HEK293T (cell line): ENCODE measurements around the gene TWIST2.

Experiments used
- FOXM1 ChIP-seq: fragments of 450-650 bp; IDR thresholded peaks from 2 replicates; pipeline ENCODE4 v1.6.1; 2017; ENCODE audit warnings: mild to moderate bottlenecking, borderline replicate concordance
- HDGF ChIP-seq: fragments of 450-650 bp; IDR thresholded peaks from 2 replicates; pipeline ENCODE4 v1.6.1; 2017; ENCODE audit warnings: antibody characterized with exemption, borderline replicate concordance
- NFRKB ChIP-seq: fragments of 450-650 bp; IDR thresholded peaks from 2 replicates; pipeline ENCODE4 v1.6.1; 2016; ENCODE audit warnings: mild to moderate bottlenecking, moderate library complexity

- no peak for TF ChIP-seq HDGF
- no peak for TF ChIP-seq NFRKB
- no peak for TF ChIP-seq FOXM1
These were observed 15.9 kb downstream of the TWIST2 start for GRCh38 chr2:238863749-238864206.
